ENCODE data around the gene ATXN7. TPM values are rescaled to one million over a fixed set of nuclear protein-coding genes. Genes with fewer than 3 reads are reported as not detected.
A peak's percentile ranks its signal among the peaks of the same experiment; 100 is the strongest.

ATXN7 gene
- total RNA-seq, 1 donor from 2014 or later = 26.4 TPM

GRCh38 chr3:64026346-64026745 lies 162.7 kb downstream of the ATXN7 start:
- intact Hi-C loops (cut with DNase I) = loop anchor here (5.0 kb wide), 2 partner anchors 241 to 321 kb away; no protein-coding TSS in a partner anchor

GRCh38 chr3:64027658-64028057 lies 164.0 kb downstream of the ATXN7 start:
- intact Hi-C loops (cut with DNase I) = loop anchor here (5.0 kb wide), 2 partner anchors 240 to 320 kb away; no protein-coding TSS in a partner anchor
- DNase-seq (ENCODE audit: low spot score) = no peak

More at GRCh38 chr3:64026346-64026745, 162.7 kb downstream of the ATXN7 start:
- no peak for DNase-seq (ENCODE audit: low spot score)

- no peak for DNase-seq (ENCODE audit: low spot score)
Measured at GRCh38 chr3:64028754-64029153, 165.1 kb downstream of the ATXN7 start.

GRCh38 chr3:64029287-64029686 lies 165.6 kb downstream of the ATXN7 start:
- intact Hi-C loops (cut with DNase I) = loop anchor here (5.0 kb wide), 2 partner anchors 238 to 318 kb away; no protein-coding TSS in a partner anchor
- no peak for DNase-seq (ENCODE audit: low spot score)

More at GRCh38 chr3:64028754-64029153, 165.1 kb downstream of the ATXN7 start:
- intact Hi-C loops (cut with DNase I) = loop anchor here (5.0 kb wide), 2 partner anchors 239 to 319 kb away; no protein-coding TSS in a partner anchor

GRCh38 chr3:64030741-64031140 lies 167.1 kb downstream of the ATXN7 start:
- peak; percentile 90 for DNase-seq (ENCODE audit: low spot score)
- intact Hi-C loops (cut with DNase I) = loop anchor here (1.0 kb wide), 2 partner anchors 369 to 454 kb away; no protein-coding TSS in a partner anchor

- DNase-seq (ENCODE audit: low spot score) = no peak
- intact Hi-C loops (cut with DNase I) = no loop called here
Measured at GRCh38 chr3:64031540-64032508, 168.2 kb downstream of the ATXN7 start.

GRCh38 chr3:64033069-64033468 lies 169.4 kb downstream of the ATXN7 start:
- no peak for DNase-seq (ENCODE audit: low spot score)
- intact Hi-C loops (cut with DNase I) = no loop called here

- intact Hi-C loops (cut with DNase I) = no loop called here
- DNase-seq (ENCODE audit: low spot score) = no peak
Measured at GRCh38 chr3:64037084-64037483, 173.4 kb downstream of the ATXN7 start.

- no peak for DNase-seq (ENCODE audit: low spot score)
- intact Hi-C loops (cut with DNase I) = no loop called here
Measured at GRCh38 chr3:64038253-64038767, 174.6 kb downstream of the ATXN7 start.

- DNase-seq (ENCODE audit: low spot score) = no peak
- intact Hi-C loops (cut with DNase I) = no loop called here
Measured at GRCh38 chr3:64039332-64039731, 175.7 kb downstream of the ATXN7 start.

GRCh38 chr3:64039981-64040733 lies 176.5 kb downstream of the ATXN7 start:
- DNase-seq (ENCODE audit: low spot score) = no peak
- intact Hi-C loops (cut with DNase I) = no loop called here

- intact Hi-C loops (cut with DNase I) = no loop called here
- DNase-seq (ENCODE audit: low spot score) = no peak
Measured at GRCh38 chr3:64042952-64043351, 179.3 kb downstream of the ATXN7 start.

- no peak for DNase-seq (ENCODE audit: low spot score)
- intact Hi-C loops (cut with DNase I) = no loop called here
Measured at GRCh38 chr3:64046592-64046991, 182.9 kb downstream of the ATXN7 start.

GRCh38 chr3:64046996-64047594 lies 183.4 kb downstream of the ATXN7 start:
- intact Hi-C loops (cut with DNase I) = no loop called here
- DNase-seq (ENCODE audit: low spot score) = no peak

GRCh38 chr3:64047787-64048186 lies 184.1 kb downstream of the ATXN7 start:
- no peak for DNase-seq (ENCODE audit: low spot score)
- intact Hi-C loops (cut with DNase I) = no loop called here

- no peak for DNase-seq (ENCODE audit: low spot score)
- intact Hi-C loops (cut with DNase I) = no loop called here
Measured at GRCh38 chr3:64048631-64049061, 185.0 kb downstream of the ATXN7 start.

- DNase-seq (ENCODE audit: low spot score) = no peak
- intact Hi-C loops (cut with DNase I) = no loop called here
Measured at GRCh38 chr3:64049136-64049535, 185.5 kb downstream of the ATXN7 start.

GRCh38 chr3:64049832-64050231 lies 186.2 kb downstream of the ATXN7 start:
- intact Hi-C loops (cut with DNase I) = no loop called here
- DNase-seq (ENCODE audit: low spot score) = no peak
